ENCODE data around the gene PCDH17. TPM values are rescaled to one million over a fixed set of nuclear protein-coding genes. Genes with fewer than 3 reads are reported as not detected.

PCDH17 gene
- total RNA-seq, 1 donor from 2014 or later: 0.12 TPM

- no peak for DNase-seq (ENCODE audit: low read depth)
- no peak overlapping the region for H3K4me3 ChIP-seq (ENCODE audit: low read depth, low read length)
- TF ChIP-seq CTCF (conservative IDR thresholded peaks at IDR 0.05; ENCODE audit: low read depth, low read length): no peak
These were observed 4.1 kb downstream of the PCDH17 start for GRCh38 chr13:57635541-57636085.

- H3K4me3 ChIP-seq (ENCODE audit: low read depth, low read length): no peak overlapping the region
- TF ChIP-seq CTCF (conservative IDR thresholded peaks at IDR 0.05; ENCODE audit: low read depth, low read length): no peak
- DNase-seq (ENCODE audit: low read depth): no peak
These were observed 5.3 kb downstream of the PCDH17 start for GRCh38 chr13:57636816-57637215.

GRCh38 chr13:57637515-57637914, 6.0 kb downstream of the PCDH17 start:
- DNase-seq (ENCODE audit: low read depth): no peak
- no peak overlapping the region for H3K4me3 ChIP-seq (ENCODE audit: low read depth, low read length)
- TF ChIP-seq CTCF (conservative IDR thresholded peaks at IDR 0.05; ENCODE audit: low read depth, low read length): no peak

- no peak overlapping the region for H3K4me3 ChIP-seq (ENCODE audit: low read depth, low read length)
- TF ChIP-seq CTCF (conservative IDR thresholded peaks at IDR 0.05; ENCODE audit: low read depth, low read length): no peak
- DNase-seq (ENCODE audit: low read depth): no peak
These were observed 6.8 kb downstream of the PCDH17 start for GRCh38 chr13:57638186-57638890.

- TF ChIP-seq CTCF (conservative IDR thresholded peaks at IDR 0.05; ENCODE audit: low read depth, low read length): no peak
- DNase-seq (ENCODE audit: low read depth): no peak
- H3K4me3 ChIP-seq (ENCODE audit: low read depth, low read length): no peak overlapping the region
These were observed 9.1 kb downstream of the PCDH17 start for GRCh38 chr13:57640607-57641006.

GRCh38 chr13:57641051-57641450, 9.5 kb downstream of the PCDH17 start:
- no peak for DNase-seq (ENCODE audit: low read depth)
- TF ChIP-seq CTCF (conservative IDR thresholded peaks at IDR 0.05; ENCODE audit: low read depth, low read length): no peak

GRCh38 chr13:57644106-57644505, 12.6 kb downstream of the PCDH17 start:
- TF ChIP-seq CTCF (conservative IDR thresholded peaks at IDR 0.05; ENCODE audit: low read depth, low read length): no peak
- H3K4me3 ChIP-seq (ENCODE audit: low read depth, low read length): no peak overlapping the region
- no peak for DNase-seq (ENCODE audit: low read depth)

More at GRCh38 chr13:57641051-57641450, 9.5 kb downstream of the PCDH17 start:
- no peak overlapping the region for H3K4me3 ChIP-seq (ENCODE audit: low read depth, low read length)
